Cortex of kidney (tissue), 1 donor: ENCODE measurements around the gene TENT5A.

Experiments
- DNase-seq: peaks from one replicate; lab custom pipeline; 2025; lab: John Stamatoyannopoulos, UW

Gene TENT5A

GRCh38 chr6:81771097-81771496, 18.6 kb upstream of the TENT5A start:
- no peak for DNase-seq

GRCh38 chr6:81770381-81770780, 17.9 kb upstream of the TENT5A start:
- DNase-seq = no peak

- no peak for DNase-seq
These were observed 17.3 kb upstream of the TENT5A start for GRCh38 chr6:81769824-81770223.

GRCh38 chr6:81768150-81768942, 15.9 kb upstream of the TENT5A start:
- DNase-seq = no peak

- DNase-seq = no peak
These were observed 14.8 kb upstream of the TENT5A start for GRCh38 chr6:81767163-81767891.

GRCh38 chr6:81766482-81767069, 14.1 kb upstream of the TENT5A start:
- no peak for DNase-seq

- no peak for DNase-seq
These were observed 12.1 kb upstream of the TENT5A start for GRCh38 chr6:81764531-81764930.

GRCh38 chr6:81763968-81764367, 11.5 kb upstream of the TENT5A start:
- no peak for DNase-seq

- no peak for DNase-seq
These were observed 10.6 kb upstream of the TENT5A start for GRCh38 chr6:81763051-81763450.

GRCh38 chr6:81762606-81763005, 10.1 kb upstream of the TENT5A start:
- no peak for DNase-seq

- no peak for DNase-seq
These were observed 9.7 kb upstream of the TENT5A start for GRCh38 chr6:81762132-81762531.

- DNase-seq = no peak
These were observed 8.7 kb upstream of the TENT5A start for GRCh38 chr6:81761197-81761596.

GRCh38 chr6:81759782-81760181, 7.3 kb upstream of the TENT5A start:
- no peak for DNase-seq

GRCh38 chr6:81758221-81758620, 5.7 kb upstream of the TENT5A start:
- DNase-seq = no peak

GRCh38 chr6:81756690-81757089, 4.2 kb upstream of the TENT5A start:
- no peak for DNase-seq

- DNase-seq = no peak
These were observed 3.1 kb upstream of the TENT5A start for GRCh38 chr6:81755551-81755950.

- DNase-seq = no peak
These were observed 2.4 kb upstream of the TENT5A start for GRCh38 chr6:81754906-81755305.

GRCh38 chr6:81753711-81754577, 1.5 kb upstream of the TENT5A start:
- DNase-seq = no peak

GRCh38 chr6:81752921-81753710, 635 bp upstream of the TENT5A start:
- peak; percentile 76 for DNase-seq

GRCh38 chr6:81751388-81752083, 945 bp downstream of the TENT5A start:
- DNase-seq = no peak
